Thymus (tissue), 11 donors: ENCODE measurements around the gene WDR27. TPM values are rescaled to one million over a fixed set of nuclear protein-coding genes. Genes with fewer than 3 reads are reported as not detected.

ENCODE experiments used
- DNase-seq, 9 donors: peaks; one replicate each; pipeline ENCODE4 v3.0.0-alpha.2; 2013; ENCODE audit warnings: low spot score in 9 of 9, low read depth in 6 of 9, missing footprints in 1 of 9
- H3K27ac ChIP-seq, 2 donors: one replicate each; pipeline ENCODE4 v1.5.1; 2013; ENCODE audit warnings: control low read depth in 1 of 2, low read depth in 1 of 2, low read length in 1 of 2, mild to moderate bottlenecking in 1 of 2, moderate library complexity in 1 of 2
- H3K27me3 ChIP-seq, 2 donors: one replicate each; pipeline ENCODE4 v1.5.1; 2013; ENCODE audit warnings: low read length in 1 of 2; ENCODE audit not compliant: control insufficient read depth in 2 of 2, insufficient read depth in 1 of 2
- H3K36me3 ChIP-seq, 2 donors: one replicate each; pipeline ENCODE4 v1.5.1; 2013; ENCODE audit warnings: low read length in 1 of 2, mild to moderate bottlenecking in 1 of 2, moderate library complexity in 1 of 2; ENCODE audit not compliant: control insufficient read depth in 2 of 2, insufficient read depth in 2 of 2
- H3K4me1 ChIP-seq, 2 donors: one replicate each; pipeline ENCODE4 v1.5.1; 2013; ENCODE audit warnings: low read length in 2 of 2; ENCODE audit not compliant: control insufficient read depth in 2 of 2, insufficient read depth in 2 of 2
- H3K4me3 ChIP-seq, 2 donors: one replicate each; pipeline ENCODE4 v1.5.1; 2013; ENCODE audit warnings: low read length in 2 of 2, control low read depth in 1 of 2, mild to moderate bottlenecking in 1 of 2
- H3K9me3 ChIP-seq, 2 donors: one replicate each; pipeline ENCODE4 v1.5.1; 2013; ENCODE audit warnings: low read length in 1 of 2, mild to moderate bottlenecking in 1 of 2; ENCODE audit not compliant: control insufficient read depth in 2 of 2, insufficient read depth in 1 of 2
- WGBS: extraction: QIAGEN DNeasy Blood & Tissue Kit; methylation state at CpG from one replicate; pipeline ENCODE4 v1.1.7; 2013; 5-methylcytosine and 5-hydroxymethylcytosine counted together
- polyA plus RNA-seq: library from polyadenylated mRNA; stranded (reverse); fragments of 200-250 nt; gene quantifications from one replicate; pipeline ENCODE4 v1.2.3, GENCODE V29; 2013
- total RNA-seq: library from RNA; stranded (reverse); fragments of 120-200 nt; gene quantifications from one replicate; pipeline ENCODE4 v1.2.4, GENCODE V29; 2013
- donor health status: healthy.

The WDR27 gene
- total and polyA plus RNA-seq, 2 donors: 13.9 to 42.0 TPM

DNA sequence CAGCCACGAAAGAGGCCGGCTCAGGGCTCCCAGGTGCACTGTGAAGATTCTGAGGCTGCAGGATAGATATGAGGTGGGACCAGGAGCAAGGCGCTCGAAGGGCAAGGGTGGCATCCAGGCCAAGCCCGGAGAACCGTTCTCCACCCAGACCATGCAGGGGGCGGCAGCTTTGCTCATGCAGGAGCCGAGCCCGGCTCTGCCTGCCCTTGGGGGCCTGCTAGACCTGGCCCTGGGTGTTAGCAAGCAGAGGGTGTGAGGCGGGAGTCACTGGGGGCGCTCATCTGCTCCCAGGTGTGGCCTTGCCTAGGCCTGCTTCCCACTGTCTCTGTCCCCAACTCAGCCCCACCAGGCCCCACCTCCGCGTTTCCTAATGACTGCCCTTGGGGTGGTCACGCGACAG lies 59.4 kb downstream of the WDR27 start:
- no peak overlapping the region for H3K4me3 ChIP-seq
- peaks cover 5% of the 10 kb centered on the region in 2 donors for H3K4me1 ChIP-seq
- no peaks in the 10 kb centered on the region for H3K36me3 ChIP-seq
- H3K9me3 ChIP-seq: no peaks in the 10 kb centered on the region
- H3K27me3 ChIP-seq: no peaks in the 10 kb centered on the region
- no peak for DNase-seq
- H3K27ac ChIP-seq: no peak overlapping the region
- 93% methylated on average over 15 of the region's 15 CpGs for WGBS

GRCh38 chr6:169641461-169642085 lies 60.3 kb downstream of the WDR27 start:
- H3K4me3 ChIP-seq: no peak overlapping the region
- H3K27me3 ChIP-seq: no peaks in the 10 kb centered on the region
- H3K36me3 ChIP-seq: peaks cover 0 to 3% of the 10 kb centered on the region in 2 donors
- H3K27ac ChIP-seq: no peak overlapping the region
- WGBS: 97% methylated on average over 28 of the region's 28 CpGs
- H3K4me1 ChIP-seq: peaks cover 5% of the 10 kb centered on the region in 2 donors
- no peak for DNase-seq
- H3K9me3 ChIP-seq: no peaks in the 10 kb centered on the region

- Histone ChIP-seq H3K9me3 (no peaks in the 10 kb centered on the region), H3K36me3 (peaks cover 0 to 3% of the 10 kb centered on the region in 2 donors), H3K27ac (no peak overlapping the region), H3K4me3 (no peak overlapping the region), H3K4me1 (peaks cover 5% of the 10 kb centered on the region in 2 donors), H3K27me3 (no peaks in the 10 kb centered on the region)
- no peak for DNase-seq
- WGBS: 97% methylated on average over 18 of the region's 18 CpGs
Measured at GRCh38 chr6:169640983-169641382, 60.8 kb downstream of the WDR27 start.

- peaks cover 5% of the 10 kb centered on the region in 2 donors for H3K4me1 ChIP-seq
- H3K27ac ChIP-seq: no peak overlapping the region
- peaks cover 0 to 3% of the 10 kb centered on the region in 2 donors for H3K36me3 ChIP-seq
- no peaks in the 10 kb centered on the region for H3K27me3 ChIP-seq
- 95% methylated on average over 18 of the region's 18 CpGs for WGBS
- H3K4me3 ChIP-seq: no peak overlapping the region
- no peaks in the 10 kb centered on the region for H3K9me3 ChIP-seq
- no peak for DNase-seq
Measured at GRCh38 chr6:169640351-169640852, 61.4 kb downstream of the WDR27 start.

DNA sequence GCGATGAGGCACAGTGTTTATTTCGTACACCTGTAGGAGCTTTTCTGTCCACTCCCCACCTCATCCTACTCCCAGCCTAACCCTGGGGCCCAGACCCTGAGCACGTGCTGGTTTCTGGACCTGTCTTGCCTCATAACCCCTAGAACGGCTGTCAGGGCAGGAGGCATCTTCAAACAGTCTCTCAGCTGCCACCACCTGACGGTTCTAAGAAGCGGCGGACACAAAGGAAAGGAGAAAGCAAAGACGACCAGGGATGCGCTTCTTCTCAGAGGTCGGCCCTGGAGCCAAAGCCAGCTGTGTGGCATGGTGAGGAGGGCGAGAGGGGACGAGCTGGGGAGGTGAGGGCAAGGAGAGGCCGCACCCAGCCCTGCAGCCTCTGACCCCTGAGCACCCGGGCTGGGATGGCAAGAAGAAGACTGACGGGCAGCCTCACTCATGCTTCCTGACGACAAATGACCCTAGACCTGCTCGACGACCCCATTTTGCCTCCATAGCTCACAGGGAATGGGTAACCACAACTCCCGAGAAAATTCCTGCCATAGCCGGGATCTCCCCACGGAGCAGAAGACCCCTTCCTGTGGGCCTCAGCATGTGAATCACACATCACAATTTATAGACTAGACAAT lies 62.1 kb downstream of the WDR27 start:
- no peak overlapping the region for H3K4me3 ChIP-seq
- 82% methylated on average over 21 of the region's 21 CpGs for WGBS
- DNase-seq: peak in 3 of 9 donors; percentile 15 to 57 (median 17)
- H3K9me3 ChIP-seq: no peaks in the 10 kb centered on the region
- no peaks in the 10 kb centered on the region for H3K27me3 ChIP-seq
- no peak overlapping the region for H3K27ac ChIP-seq
- H3K4me1 ChIP-seq: peaks cover 5% of the 10 kb centered on the region in 2 donors
- peaks cover 0 to 3% of the 10 kb centered on the region in 2 donors for H3K36me3 ChIP-seq

- DNase-seq: no peak
- 97% methylated on average over 19 of the region's 19 CpGs for WGBS
- no peak overlapping the region for H3K4me3 ChIP-seq
Measured at GRCh38 chr6:169638915-169639314, 62.9 kb downstream of the WDR27 start.

DNA sequence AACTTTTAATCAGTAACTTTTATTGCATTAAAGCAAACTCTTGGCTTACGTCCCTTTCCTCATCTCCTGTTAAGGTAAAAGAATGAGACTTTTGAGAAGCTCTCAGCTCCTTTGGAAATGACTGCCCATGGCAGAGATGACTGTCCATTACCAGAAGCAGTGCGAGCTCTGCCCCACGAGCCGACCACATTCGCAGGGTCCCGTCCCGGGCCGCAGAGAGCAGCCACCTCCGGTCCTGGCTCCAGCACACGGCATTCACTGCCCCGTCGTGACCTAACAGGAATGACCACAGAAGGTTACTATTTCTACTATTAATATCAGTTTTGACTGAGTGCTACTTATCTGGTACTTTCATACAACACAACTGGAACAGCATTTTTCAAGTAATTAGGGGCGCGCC lies 63.4 kb downstream of the WDR27 start:
- H3K4me1 ChIP-seq: peaks cover 5% of the 10 kb centered on the region in 2 donors
- H3K9me3 ChIP-seq: no peaks in the 10 kb centered on the region
- DNase-seq: no peak
- peaks cover 1 to 8% of the 10 kb centered on the region in 2 donors for H3K36me3 ChIP-seq
- H3K27me3 ChIP-seq: no peaks in the 10 kb centered on the region
- no peak overlapping the region for H3K27ac ChIP-seq
- 98% methylated on average over 14 of the region's 14 CpGs for WGBS
- H3K4me3 ChIP-seq: no peak overlapping the region

More at GRCh38 chr6:169638915-169639314, 62.9 kb downstream of the WDR27 start:
- Histone ChIP-seq H3K36me3 (peaks cover 0 to 6% of the 10 kb centered on the region in 2 donors), H3K9me3 (no peaks in the 10 kb centered on the region), H3K27ac (no peak overlapping the region), H3K4me1 (peaks cover 5% of the 10 kb centered on the region in 2 donors), H3K27me3 (no peaks in the 10 kb centered on the region)

GRCh38 chr6:169635345-169635744 lies 66.5 kb downstream of the WDR27 start:
- DNase-seq: no peak
- WGBS: 98% methylated on average over 12 of the region's 12 CpGs
- H3K36me3 ChIP-seq: peaks cover 6 to 11% of the 10 kb centered on the region in 2 donors

GRCh38 chr6:169632841-169633240 lies 69.0 kb downstream of the WDR27 start:
- 98% methylated on average over 11 of the region's 11 CpGs for WGBS
- no peak for DNase-seq
- H3K27ac ChIP-seq: no peak overlapping the region
- peaks cover 6 to 11% of the 10 kb centered on the region in 2 donors for H3K36me3 ChIP-seq
- H3K4me3 ChIP-seq: no peak overlapping the region
- H3K4me1 ChIP-seq: no peaks in the 10 kb centered on the region
- H3K27me3 ChIP-seq: no peaks in the 10 kb centered on the region
- H3K9me3 ChIP-seq: no peaks in the 10 kb centered on the region

More at GRCh38 chr6:169635345-169635744, 66.5 kb downstream of the WDR27 start:
- H3K9me3 ChIP-seq: no peaks in the 10 kb centered on the region
- peaks cover 5% of the 10 kb centered on the region in 2 donors for H3K4me1 ChIP-seq
- H3K4me3 ChIP-seq: no peak overlapping the region
- no peaks in the 10 kb centered on the region for H3K27me3 ChIP-seq
- no peak overlapping the region for H3K27ac ChIP-seq
